Sigmoid colon (tissue), 4 donors: Measurements from ENCODE around the gene HHIPL1.

Experiments used
- CTCF ChIP-seq, 4 experiments: fragments of 450-650 bp in 3 of 4; fragments of 200-600 bp in 1 of 4; IDR thresholded peaks; one replicate each; pipeline ENCODE4 v1.5.1; 2016 to 2019; ENCODE audit warnings: antibody characterized with exemption in 4 of 4, mild to moderate bottlenecking in 3 of 4, moderate library complexity in 2 of 4
- POLR2AphosphoS5 ChIP-seq, 4 donors: sonication (generic); formaldehyde crosslinking; IDR thresholded peaks; one replicate each; pipeline ENCODE4 v1.6.1; 2017; ENCODE audit warnings: antibody characterized with exemption in 4 of 4

DNA sequence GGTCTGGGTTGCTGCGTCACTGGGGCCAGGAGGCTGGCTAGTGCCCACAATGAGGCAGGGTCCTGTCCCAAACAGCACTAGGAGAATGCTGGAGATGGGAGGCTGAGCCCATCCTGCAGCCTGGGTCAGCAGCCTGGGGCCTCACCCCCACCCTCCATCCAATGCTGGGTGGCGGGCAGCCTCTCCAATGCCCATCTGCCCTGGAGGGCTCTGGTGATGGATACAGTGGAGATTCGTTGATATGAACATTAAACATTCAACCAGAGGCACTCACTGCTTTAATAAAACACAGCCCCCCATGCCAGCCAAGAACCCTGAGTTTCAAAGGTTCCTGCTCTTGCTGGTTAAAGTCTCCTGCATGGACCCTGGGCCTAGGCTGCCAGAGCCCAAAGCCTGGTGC is 19.5 kb upstream of the HHIPL1 start:
- no peak for TF ChIP-seq CTCF (IDR thresholded peaks at IDR 0.05)
- TF ChIP-seq POLR2AphosphoS5 (IDR thresholded peaks at IDR 0.05), result no peak
